GM19023 (cell line): ENCODE results near the gene NSUN7.
A peak's percentile ranks its signal among the peaks of the same experiment; 100 is the strongest.

Source experiments
- ATAC-seq: cut with Tn5 transposase; IDR thresholded peaks from one replicate; pipeline ENCODE4 v1.9.1; 2021; ENCODE audit warnings: mild to moderate bottlenecking, moderate library complexity; ENCODE audit not compliant: unreplicated experiment

The NSUN7 gene

DNA sequence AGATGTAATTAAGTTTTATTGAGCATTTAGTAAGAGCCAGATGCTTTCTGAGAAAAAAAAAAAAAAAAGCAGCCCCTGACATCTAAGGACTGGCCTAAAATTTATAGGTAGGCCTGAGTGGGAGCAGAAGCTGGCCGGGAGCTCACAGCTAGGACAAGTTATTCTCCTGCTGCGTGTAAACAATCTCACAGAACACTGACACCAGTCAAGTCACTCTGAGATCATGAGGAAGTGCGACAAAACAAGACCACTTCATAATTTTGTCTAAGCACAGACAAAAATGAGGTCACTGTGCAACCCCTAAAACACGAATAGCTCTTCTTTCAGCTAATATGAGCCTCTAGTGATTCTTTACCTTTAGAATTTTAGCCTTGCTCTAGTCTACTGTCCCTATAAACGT lies 15.3 kb upstream of the NSUN7 start:
- ATAC-seq, result no peak

DNA sequence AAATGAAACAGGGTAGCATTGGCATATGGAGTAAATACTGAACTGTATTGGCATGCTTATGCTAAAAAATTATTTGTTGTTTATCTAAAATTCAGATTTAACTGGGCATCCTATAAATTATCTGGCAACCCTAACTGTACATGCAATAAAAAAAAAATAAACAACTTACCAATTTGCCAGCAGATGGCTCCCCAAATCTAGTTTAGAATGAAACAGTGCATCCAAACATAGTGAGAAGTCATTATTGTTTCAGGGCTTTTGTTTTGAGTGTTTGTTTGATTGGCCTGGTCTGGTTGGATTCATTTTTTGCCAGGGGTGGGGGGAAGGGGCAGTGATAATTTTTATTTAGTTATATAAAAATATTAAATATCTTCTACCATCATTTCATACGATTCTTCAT lies 12.8 kb upstream of the NSUN7 start:
- no peak for ATAC-seq

DNA sequence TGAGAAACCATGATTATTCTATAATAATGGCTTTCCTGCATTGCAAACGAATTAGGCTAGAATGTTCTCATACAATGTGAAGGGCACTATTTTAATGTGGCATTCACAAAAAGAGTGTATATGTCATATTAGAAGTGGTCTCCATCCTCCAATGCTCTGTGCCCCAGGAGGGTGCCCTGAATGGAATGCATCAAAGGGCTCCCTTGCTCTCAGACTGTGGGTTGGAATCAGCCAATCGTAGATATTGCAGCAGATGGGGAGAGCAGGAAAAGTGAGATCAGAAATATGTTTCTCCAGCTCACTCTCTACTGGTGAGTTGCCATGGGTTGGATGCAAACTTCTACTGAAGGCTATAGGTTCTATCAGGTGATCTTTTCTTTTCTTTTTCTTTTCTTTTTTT lies 11.9 kb upstream of the NSUN7 start:
- no peak for ATAC-seq

DNA sequence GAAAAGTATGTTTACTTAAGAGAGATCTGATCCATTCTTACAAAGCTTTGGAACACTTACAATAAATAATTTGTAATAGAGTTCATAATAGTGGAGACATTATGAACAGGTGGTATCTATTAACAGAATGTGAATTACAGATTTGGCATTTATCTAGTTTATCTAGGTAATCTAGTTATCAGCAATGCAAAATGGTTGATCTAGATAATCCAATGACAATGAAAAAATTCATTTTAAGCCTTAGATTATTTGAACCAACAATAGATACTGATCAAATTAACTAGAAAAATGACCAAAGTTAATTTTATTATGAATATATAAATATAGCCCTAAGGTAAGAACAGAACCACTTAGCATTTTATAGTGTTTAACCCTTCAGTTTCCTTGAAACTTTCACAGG lies 10.4 kb upstream of the NSUN7 start:
- no peak for ATAC-seq

DNA sequence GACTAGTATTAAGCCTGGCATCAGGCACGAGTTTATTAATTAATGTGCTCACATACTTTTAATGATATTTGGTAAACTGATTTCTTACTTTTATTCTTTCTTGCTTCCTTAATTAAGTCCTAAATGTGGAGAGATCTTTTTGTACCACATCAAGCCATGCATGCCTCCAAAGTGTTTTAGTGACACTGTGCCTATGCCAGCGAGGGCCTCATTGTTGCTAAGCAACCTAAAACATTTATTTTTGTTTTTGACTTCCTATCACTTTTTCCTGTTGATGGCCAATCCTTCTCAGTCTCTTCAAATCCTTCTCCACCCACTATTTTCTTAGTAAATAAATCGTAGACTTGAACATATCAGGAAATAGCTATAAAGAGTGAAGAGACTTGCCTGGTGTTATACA lies 5.5 kb upstream of the NSUN7 start:
- ATAC-seq, result no peak

DNA sequence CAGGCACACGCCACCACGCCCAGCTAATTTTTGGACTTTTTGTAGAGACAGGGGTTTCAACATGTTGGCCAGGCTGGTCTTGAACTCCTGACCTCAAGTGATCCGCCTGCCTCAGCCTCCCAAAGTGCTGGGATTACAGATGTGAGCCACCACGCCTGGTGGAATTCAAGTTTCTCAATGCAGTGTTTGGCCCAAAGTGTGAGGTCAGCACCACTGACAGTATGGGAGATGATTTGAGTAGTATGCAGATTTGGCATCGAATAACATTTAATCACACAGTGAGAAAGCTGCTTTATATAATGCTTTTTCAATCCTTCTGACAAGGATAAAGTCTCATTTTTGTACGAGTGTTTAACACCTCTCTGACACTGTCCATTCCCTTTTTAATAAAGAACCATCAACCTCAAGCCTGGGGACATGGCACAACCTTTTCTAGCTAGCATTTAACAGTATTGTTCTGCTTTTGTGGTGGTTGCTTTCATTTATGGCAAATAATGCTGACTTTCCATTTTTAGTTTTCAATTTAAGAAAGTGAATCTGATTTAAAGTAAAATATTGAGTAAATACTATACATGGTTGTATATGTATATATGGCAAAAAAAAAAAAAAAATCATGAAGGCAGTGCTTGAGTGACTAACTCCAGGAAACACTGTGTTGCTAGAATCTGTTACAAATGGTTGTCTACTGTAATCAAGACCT lies 4.3 kb upstream of the NSUN7 start:
- no peak for ATAC-seq

DNA sequence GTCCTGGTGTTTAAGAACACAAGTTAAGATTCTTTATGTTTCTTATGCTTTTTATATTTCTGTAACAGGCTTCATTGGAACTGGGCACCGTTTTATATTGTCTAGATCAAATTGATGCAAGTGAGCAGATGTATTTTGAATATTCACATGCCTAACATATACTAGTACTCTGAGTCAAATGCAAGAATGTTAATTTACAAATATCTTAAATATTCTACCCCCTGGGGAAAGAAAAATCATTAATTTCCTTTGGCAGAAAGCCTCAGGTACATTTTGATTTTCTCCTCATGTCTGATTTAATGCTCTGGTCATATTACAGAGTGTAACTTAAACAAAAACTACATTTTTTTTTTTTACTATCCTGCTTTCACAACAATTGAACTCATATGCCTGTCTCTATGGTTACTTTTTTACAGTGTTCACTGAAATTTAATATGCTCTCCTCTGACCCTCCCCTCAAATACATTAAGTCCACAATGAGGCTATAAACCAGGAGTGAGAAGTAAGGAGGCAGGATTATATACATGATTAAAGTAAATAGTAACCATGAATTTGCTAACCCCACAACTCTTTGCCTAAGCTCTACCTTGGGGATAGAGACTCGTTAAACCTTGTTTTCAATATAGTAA lies 2.4 kb upstream of the NSUN7 start:
- ATAC-seq, result no peak

DNA sequence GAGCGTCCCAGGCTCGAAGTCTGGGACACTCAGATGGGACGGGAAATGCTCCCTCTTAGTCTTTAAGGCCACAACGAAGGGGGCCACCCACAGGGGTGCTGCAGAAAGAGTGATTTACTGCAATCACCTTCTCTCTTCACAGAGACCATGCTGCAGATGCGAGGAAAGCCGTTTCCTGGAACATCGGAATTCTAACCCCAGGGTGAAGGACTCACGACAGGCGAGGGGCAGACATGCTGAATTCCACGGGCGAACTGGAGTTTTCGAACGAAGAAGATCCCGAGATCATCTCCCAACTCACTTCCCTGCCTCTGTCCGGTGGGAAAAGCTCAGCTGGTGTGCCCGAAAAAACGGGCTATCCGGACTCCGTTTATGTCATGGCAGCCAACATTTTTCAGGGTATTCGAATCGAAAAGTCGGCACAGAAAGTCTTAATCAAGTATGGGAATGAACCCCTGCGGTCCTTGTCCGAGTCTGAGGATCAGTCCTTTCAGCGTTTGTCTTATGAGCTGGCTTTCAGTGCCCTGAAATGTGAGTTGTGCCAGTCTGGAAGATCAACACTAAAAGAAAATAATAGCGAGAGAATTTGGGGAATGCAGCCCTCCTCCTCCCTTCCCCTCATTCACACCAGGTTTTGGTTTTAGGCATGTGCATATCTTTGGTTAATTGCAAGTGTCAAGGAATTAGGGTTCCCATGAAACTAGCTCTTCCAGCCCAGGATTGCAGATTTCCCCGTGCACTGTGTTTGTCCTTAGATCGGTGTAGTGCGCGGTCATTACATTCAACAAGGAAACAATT lies 905 bp downstream of the NSUN7 start:
- no peak for ATAC-seq

DNA sequence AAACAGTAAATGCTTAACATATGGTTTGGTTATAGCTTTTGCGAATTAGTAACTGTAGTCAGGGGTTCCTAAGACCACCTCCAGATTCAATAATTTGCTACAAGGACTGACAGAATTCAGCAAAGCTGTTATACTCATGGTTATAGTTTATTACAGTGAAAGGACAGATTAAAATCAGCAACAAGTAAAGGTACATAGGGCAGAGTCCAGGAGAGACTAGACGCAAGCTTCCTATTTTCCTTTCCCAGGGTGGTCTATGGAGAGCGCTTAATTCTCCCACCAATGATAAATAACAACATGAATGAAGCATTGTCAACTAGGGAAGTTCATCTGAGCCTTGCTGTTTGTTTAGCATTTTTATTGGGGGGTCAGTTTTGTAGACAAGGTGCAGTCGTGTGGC lies 5.9 kb downstream of the NSUN7 start:
- no peak for ATAC-seq

DNA sequence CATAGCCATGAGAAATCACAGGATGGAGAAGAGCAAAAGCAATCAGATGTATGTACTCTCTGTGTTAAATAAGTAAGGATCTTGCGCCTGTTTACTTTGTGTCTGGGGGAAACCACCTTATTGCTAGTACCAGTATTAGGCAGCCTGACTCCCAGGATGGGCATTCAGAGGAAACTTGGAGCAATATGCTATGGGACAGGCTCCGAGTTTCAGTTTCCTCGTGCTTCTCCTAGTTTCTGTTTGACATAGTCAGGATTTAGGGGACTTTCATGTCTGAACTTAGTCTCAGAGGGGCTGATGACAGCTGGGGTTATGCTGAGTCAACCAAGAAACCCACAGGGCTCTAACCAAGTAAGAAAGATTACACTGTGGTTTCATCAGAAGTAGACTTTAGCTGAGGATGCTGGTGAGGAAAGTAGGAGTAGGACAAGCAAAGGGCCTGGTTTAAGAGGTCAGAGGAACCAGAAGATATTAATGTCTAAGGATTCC lies 13.5 kb downstream of the NSUN7 start:
- ATAC-seq, result peak; percentile 99

DNA sequence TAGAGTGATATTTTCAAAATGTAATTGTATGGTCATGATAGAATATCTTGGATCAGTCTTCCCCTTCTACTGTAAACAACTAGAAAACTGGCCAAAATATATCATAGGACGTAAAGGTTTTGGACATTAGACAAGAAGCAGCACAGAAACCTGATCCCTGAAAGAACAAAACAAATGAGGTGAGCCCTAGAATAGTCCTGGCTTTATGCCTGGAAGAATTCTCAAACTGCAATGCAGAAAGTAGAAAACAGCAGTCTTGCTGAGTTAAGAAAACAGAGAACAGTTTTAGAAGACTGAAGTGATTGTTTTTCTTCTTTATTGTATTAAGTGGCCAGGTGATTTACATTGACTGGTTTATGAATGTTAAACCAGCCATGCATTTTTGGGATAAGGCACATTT lies 19.5 kb downstream of the NSUN7 start:
- ATAC-seq, result no peak

DNA sequence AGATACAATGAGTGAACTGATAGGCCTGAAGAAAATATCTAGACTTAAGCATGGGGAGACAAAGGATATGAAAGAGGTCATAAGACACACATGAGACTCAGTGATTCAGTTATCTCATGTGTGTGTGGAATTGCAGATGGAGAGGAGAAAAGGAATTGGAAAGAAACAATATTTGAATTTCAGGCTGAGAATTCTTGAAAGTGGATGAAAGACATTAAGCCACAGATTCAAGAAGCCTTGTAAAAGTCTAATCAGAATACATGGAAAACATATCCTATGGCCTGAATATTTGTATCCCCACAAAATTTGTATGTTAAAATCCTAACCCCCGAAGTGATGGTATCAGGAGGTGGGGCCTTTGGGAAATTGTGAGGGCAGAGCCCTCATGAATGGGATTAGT lies 28.3 kb downstream of the NSUN7 start:
- no peak for ATAC-seq

DNA sequence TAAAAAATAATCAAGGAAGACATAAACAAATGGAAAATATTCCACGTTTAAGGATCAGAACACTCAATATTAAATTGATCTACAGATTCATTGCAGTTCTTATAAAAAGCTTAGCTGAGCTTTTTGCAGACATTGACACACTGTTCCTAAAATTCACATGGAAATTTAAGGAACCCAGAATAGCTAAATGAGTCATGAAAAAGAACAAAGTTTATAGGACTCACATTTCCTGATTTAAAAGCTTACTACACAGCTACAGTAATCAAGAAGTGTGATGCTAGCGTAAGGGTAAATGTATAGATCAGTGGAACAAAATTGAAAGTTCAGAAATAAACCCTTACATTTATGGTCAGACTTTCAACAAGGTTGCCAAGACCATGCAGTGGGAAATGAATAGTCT lies 33.1 kb downstream of the NSUN7 start:
- no peak for ATAC-seq

DNA sequence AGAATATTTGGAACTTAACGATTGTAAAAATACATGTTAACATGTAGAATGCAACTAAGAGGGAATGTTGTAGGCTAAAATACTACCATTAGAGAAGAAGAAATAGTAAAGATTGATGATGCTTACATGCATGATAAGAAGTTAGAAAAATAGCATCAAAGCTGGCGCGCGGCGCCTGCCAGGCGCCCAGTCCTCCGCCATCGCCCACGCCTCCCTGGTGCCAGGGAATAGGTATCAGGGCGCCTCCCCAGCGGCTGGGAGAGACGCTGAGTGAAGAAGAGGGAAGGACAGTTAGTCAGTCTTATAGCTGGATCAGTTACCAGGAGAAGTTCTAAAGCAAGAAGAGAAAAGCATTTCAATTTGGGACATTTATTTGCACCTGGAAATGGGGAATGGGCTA lies 36.0 kb downstream of the NSUN7 start:
- no peak for ATAC-seq

DNA sequence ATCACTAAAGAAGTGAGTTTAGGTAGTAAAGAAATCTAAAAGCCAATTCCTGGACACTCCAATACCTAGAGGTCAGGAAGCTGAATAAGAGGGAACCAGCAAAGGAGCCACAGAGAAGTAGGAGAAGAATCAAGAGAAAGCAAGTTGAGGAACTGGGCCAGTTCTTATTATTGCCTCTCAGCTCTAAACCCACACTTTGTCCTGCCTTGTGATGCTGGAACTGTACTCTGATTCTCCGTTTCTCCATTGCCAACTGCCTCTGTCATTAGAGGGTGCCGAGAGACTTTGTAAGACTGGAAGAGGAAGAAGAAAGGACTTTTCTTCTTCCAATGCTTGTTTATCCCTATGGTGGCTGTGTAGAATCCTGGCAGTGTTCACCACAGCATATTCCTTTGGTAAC lies 38.6 kb downstream of the NSUN7 start:
- no peak for ATAC-seq

DNA sequence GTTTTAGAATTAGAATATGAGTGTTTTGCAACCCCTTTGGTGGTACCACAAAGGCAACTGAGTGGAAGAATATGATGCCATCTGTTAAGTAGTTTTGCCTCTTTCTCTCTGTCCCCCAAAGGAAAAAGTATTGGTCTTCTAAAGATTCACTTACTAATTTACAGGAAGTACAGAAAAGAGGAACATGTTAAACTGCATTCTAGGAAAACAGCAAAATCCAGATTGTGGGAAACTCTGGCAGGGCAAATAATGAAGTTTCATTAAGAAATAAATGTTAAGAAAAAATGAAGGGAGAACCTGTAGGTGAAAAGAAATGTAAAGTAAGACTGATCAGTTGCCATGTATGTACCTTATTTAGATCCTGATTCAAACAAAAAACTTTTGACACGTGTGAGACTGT lies 39.3 kb downstream of the NSUN7 start:
- ATAC-seq, result no peak

DNA sequence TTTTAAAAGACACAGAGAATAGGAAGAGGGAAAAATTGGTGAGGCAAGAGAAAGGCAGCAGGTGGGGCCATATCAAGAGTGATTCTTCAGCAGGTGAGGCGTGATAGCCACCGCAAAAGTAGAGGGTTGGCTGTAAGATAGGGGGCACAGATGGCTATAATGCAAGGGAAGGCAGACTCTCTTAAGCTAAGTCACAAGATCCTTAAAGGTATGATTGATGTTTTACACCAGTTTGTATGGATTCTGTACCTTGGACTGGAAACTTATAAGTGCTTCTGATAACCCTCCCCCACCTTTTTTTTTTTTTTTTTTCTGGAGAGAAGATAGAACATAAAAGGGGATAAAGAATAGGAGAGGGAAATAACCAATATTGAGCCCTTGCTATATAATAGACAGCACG lies 40.0 kb downstream of the NSUN7 start:
- ATAC-seq, result no peak

DNA sequence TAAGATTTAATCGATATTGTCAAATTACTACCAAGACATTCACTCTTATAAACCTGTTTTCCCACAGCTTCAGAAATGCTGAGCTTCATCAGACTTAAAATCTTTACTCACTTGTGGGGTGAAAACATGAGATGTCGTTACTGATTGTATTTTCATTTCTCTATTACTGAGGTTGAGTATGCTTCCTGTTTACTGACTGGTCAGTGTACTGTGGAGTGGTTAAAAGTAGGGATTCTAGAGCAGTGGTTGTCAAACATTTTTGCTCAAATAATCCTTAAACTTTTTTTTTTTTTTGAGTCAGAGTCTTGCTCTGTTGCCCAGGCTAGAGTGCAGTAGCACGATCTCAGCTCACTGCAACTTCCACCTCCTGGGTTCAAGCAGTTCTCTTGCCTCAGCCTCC lies 50.3 kb downstream of the NSUN7 start:
- peak; percentile 66 for ATAC-seq

DNA sequence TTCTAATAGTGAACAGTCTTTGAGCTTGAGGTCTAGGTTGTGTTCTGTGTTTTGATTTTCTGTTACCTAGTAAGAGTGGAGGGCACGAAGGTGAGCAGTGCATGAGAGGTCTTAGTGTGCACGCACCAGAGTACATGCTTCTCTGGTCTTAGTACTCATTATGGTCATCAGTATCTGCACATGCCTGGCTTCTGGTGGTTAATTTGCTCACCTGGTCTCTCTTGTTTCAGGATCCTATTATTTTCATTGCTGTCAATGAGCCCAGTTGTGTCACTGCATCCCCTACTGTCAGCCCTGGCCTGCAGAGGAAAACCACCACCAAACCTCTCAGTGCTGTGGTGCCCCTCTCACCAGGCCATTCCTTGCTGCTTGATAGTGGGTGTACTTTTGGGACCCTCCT lies 54.8 kb downstream of the NSUN7 start:
- ATAC-seq, result no peak

DNA sequence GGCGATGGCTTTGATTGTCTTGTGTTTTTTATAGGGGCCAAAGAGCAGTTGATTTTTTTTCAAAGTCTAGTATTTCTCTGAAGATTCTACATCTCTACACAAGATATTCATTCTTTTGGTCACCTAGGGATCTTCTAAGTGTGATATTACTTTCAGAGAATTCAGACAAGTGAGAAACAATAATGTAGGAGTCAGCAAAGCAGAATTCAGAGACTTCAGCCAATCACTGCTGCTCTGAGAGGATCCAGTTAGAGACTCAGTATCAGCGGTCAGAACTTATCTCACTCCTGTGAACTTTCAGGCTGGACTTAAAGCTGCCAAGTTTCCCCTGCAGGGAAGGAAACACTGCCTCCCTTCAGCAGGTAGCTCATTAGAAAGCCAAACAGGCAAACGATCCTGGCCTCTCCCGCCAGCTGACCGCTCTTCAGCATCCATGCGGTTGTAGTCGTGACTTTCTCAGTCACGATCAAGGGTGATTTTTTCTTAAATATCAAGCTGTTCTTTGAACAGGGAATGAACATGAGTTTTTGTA lies 59.2 kb downstream of the NSUN7 start:
- ATAC-seq, result no peak

DNA sequence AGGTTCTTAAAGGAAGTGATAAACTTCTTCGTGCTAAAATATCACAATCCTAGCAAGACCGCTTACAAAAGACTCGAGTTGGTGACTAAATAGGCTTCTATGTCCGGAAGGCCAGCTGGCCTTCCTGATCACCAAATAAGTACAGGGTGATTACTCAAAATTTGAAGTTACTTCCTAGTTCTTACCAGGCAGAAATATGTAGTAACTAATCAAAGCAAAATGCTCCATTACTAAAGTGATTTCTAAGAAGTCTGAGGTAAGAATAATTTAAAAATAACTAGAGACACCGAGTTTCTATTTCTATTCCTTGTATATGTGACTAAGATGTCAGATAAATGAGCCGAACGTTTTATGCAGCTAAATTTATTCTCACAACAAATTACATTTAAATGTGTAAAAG lies 62.2 kb downstream of the NSUN7 start:
- no peak for ATAC-seq

DNA sequence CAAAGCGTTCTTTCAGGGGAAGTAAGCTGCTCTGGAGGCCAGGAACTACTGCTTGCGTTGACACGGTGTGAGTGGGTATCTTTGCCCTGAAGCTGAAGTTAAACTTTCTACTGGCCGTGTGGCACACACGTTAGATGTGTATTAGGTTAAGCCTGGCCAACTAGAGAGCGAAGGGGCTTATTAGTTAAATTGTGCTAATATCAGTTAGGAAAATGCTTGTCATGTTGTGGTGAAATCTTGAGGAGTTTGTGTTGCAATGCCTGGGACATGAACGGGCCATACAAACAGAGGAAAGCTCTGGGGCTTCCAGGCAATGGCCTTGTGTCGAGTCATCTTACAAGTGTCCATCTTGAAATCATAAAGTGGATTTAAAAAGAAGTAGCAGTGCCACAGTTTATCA lies 62.6 kb downstream of the NSUN7 start:
- ATAC-seq, result no peak
